HG03354 (cell line): ENCODE measurements around the gene ARHGAP45.

ENCODE experiments used
- ATAC-seq: cut with Tn5 transposase; IDR thresholded peaks from one replicate; pipeline ENCODE4 v1.9.1; 2021; ENCODE audit warnings: mild to moderate bottlenecking; ENCODE audit not compliant: unreplicated experiment, poor library complexity, severe bottlenecking

The ARHGAP45 gene

GRCh38 chr19:1053176-1054101 is 13.5 kb upstream of the ARHGAP45 start:
- no peak for ATAC-seq

GRCh38 chr19:1054102-1055027 is 12.6 kb upstream of the ARHGAP45 start:
- no peak for ATAC-seq

GRCh38 chr19:1055028-1055425 is 11.9 kb upstream of the ARHGAP45 start:
- no peak for ATAC-seq

- no peak for ATAC-seq
These were observed 10.9 kb upstream of the ARHGAP45 start for GRCh38 chr19:1055886-1056620.

GRCh38 chr19:1057176-1057855 is 9.7 kb upstream of the ARHGAP45 start:
- no peak for ATAC-seq

- no peak for ATAC-seq
These were observed 8.9 kb upstream of the ARHGAP45 start for GRCh38 chr19:1058112-1058511.

GRCh38 chr19:1060689-1061088 is 6.3 kb upstream of the ARHGAP45 start:
- no peak for ATAC-seq

- no peak for ATAC-seq
These were observed 5.0 kb upstream of the ARHGAP45 start for GRCh38 chr19:1061987-1062386.

- ATAC-seq: no peak
These were observed 4.5 kb upstream of the ARHGAP45 start for GRCh38 chr19:1062387-1063029.

GRCh38 chr19:1063030-1063908 is 3.7 kb upstream of the ARHGAP45 start:
- no peak for ATAC-seq

GRCh38 chr19:1063909-1064660 is 2.9 kb upstream of the ARHGAP45 start:
- ATAC-seq: no peak

GRCh38 chr19:1064661-1065605 is 2.0 kb upstream of the ARHGAP45 start:
- no peak for ATAC-seq

- ATAC-seq: no peak
These were observed 1.3 kb upstream of the ARHGAP45 start for GRCh38 chr19:1065606-1066109.

GRCh38 chr19:1066251-1066747 is 668 bp upstream of the ARHGAP45 start:
- no peak for ATAC-seq

- peak; percentile 36 for ATAC-seq
These were observed 482 bp downstream of the ARHGAP45 start for GRCh38 chr19:1067341-1067957.
